HG03354 (cell line): ENCODE data around the gene LIN7A.
"Not testable (repeated sequence)": the region's sequence is repeated elsewhere in the genome, so short reads cannot be mapped to it uniquely, and the experiment has no call there.

ENCODE experiments used
- ATAC-seq: cut with Tn5 transposase; IDR thresholded peaks from one replicate; pipeline ENCODE4 v1.9.1; 2021; ENCODE audit warnings: mild to moderate bottlenecking; ENCODE audit not compliant: unreplicated experiment, poor library complexity, severe bottlenecking

LIN7A gene

GRCh38 chr12:80925237-80925636 lies 12.5 kb downstream of the LIN7A start:
- no peak for ATAC-seq

GRCh38 chr12:80924437-80924836 lies 13.3 kb downstream of the LIN7A start:
- ATAC-seq = no peak

GRCh38 chr12:80920006-80920405 lies 17.7 kb downstream of the LIN7A start:
- no peak for ATAC-seq

- ATAC-seq = no peak
These were observed 20.1 kb downstream of the LIN7A start for GRCh38 chr12:80917651-80918050.

- no peak for ATAC-seq
These were observed 24.6 kb downstream of the LIN7A start for GRCh38 chr12:80912901-80913770.

GRCh38 chr12:80909370-80909769 lies 28.4 kb downstream of the LIN7A start:
- ATAC-seq = no peak

- ATAC-seq = no peak
These were observed 35.0 kb downstream of the LIN7A start for GRCh38 chr12:80902711-80903110.

GRCh38 chr12:80901661-80902060 lies 36.1 kb downstream of the LIN7A start:
- ATAC-seq = no peak

- ATAC-seq = no peak
These were observed 42.5 kb downstream of the LIN7A start for GRCh38 chr12:80895240-80895639.

- ATAC-seq = no peak
These were observed 43.6 kb downstream of the LIN7A start for GRCh38 chr12:80894179-80894578.

GRCh38 chr12:80892597-80893445 lies 44.9 kb downstream of the LIN7A start:
- peak; percentile 52 for ATAC-seq

GRCh38 chr12:80884651-80885050 lies 53.1 kb downstream of the LIN7A start:
- no peak for ATAC-seq

- ATAC-seq = no peak
These were observed 56.6 kb downstream of the LIN7A start for GRCh38 chr12:80881106-80881505.

- not testable (repeated sequence) for ATAC-seq
These were observed 59.3 kb downstream of the LIN7A start for GRCh38 chr12:80878452-80878851.

GRCh38 chr12:80877721-80878265 lies 59.9 kb downstream of the LIN7A start:
- ATAC-seq = no peak

GRCh38 chr12:80872053-80872452 lies 65.7 kb downstream of the LIN7A start:
- no peak for ATAC-seq

GRCh38 chr12:80869264-80869663 lies 68.5 kb downstream of the LIN7A start:
- ATAC-seq = no peak

GRCh38 chr12:80868576-80868975 lies 69.2 kb downstream of the LIN7A start:
- no peak for ATAC-seq

- ATAC-seq = peak; percentile 50
These were observed 69.8 kb downstream of the LIN7A start for GRCh38 chr12:80867941-80868340.

- ATAC-seq = no peak
These were observed 73.5 kb downstream of the LIN7A start for GRCh38 chr12:80864046-80864735.
